GM12872 (cell line): ENCODE results near the gene MAN2B2.

ENCODE experiments used
- TF ChIP-seq, protein P1 (sequence below): IDR thresholded peaks from 3 replicates; pipeline ENCODE4 v1.5.1; 2011; ENCODE audit warnings: low read depth, mild to moderate bottlenecking, low read length, moderate library complexity; ENCODE audit not compliant: insufficient read depth

Gene MAN2B2

GRCh38 chr4:6561706-6562371 lies 13.2 kb upstream of the MAN2B2 start:
- TF ChIP-seq, protein P1, sequence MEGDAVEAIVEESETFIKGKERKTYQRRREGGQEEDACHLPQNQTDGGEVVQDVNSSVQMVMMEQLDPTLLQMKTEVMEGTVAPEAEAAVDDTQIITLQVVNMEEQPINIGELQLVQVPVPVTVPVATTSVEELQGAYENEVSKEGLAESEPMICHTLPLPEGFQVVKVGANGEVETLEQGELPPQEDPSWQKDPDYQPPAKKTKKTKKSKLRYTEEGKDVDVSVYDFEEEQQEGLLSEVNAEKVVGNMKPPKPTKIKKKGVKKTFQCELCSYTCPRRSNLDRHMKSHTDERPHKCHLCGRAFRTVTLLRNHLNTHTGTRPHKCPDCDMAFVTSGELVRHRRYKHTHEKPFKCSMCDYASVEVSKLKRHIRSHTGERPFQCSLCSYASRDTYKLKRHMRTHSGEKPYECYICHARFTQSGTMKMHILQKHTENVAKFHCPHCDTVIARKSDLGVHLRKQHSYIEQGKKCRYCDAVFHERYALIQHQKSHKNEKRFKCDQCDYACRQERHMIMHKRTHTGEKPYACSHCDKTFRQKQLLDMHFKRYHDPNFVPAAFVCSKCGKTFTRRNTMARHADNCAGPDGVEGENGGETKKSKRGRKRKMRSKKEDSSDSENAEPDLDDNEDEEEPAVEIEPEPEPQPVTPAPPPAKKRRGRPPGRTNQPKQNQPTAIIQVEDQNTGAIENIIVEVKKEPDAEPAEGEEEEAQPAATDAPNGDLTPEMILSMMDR: no peak

DNA sequence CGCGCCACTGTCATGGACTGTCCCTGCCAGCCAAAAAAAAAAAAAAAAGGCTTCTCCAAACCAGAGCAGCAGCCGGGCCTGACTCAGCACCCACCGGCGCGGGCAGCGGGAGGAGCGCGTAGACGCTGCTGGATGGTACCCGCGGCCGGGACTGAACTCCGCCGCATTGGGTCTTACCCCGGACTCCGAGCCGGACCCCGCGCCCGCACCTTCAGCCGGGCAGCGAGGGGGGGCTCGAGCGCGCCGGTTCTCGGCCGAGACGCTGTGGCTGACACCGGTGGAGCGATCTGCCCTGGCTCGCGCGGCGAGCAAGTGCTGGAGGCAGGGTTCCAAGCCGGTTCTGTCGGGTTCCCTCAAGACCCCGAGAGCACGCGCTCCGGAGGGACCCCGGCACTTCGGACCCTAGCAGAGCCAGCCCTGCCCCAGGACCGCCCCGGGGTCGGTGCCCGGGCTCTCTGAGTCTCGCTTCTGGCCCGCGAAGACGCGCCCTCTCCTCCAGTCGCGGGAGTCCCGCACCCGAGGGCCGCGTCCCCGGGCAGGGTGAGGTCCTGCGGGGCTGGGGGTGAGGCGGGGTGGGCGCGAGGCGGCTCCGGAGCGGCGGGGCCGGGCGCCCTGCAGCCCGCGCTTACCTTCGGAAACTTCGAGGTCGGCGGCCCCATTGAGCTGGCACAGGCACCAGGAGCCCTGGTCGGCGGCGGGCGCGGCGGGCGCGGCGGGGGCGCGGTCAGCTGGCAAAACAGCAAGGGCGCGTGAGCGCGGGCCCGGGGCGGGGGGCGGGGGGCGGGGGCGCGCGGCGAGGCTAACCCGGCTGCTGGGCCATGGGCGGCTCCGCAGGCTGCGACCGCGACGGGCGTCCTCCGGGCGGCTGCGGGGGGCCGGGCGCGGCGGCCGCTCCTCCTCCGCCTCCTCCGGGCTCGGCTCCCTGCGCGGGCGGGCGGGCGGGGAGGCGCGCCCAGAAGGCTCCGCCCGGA lies 11.8 kb upstream of the MAN2B2 start:
- TF ChIP-seq, protein P1: no peak

- TF ChIP-seq, protein P1: no peak
Observed at GRCh38 chr4:6563935-6564645, 10.9 kb upstream of the MAN2B2 start.

- TF ChIP-seq, protein P1: no peak
Observed at GRCh38 chr4:6565691-6566390, 9.1 kb upstream of the MAN2B2 start.

- TF ChIP-seq, protein P1: no peak
Observed at GRCh38 chr4:6566391-6567190, 8.4 kb upstream of the MAN2B2 start.

GRCh38 chr4:6567218-6567617 lies 7.8 kb upstream of the MAN2B2 start:
- TF ChIP-seq, protein P1: no peak
